K562 (cell line): ENCODE measurements around the gene ABRAXAS1. TPM values are rescaled to one million over a fixed set of nuclear protein-coding genes. Genes with fewer than 3 reads are reported as not detected.

Experiments
- BACH1 ChIP-seq: fragments of 200-800 bp; sonication (Bioruptor generic); IDR thresholded peaks from 2 replicates; pipeline ENCODE4 v1.6.1; 2016; ENCODE audit warnings: missing genetic modification characterization, missing compliant biosample characterization
- BRD4 ChIP-seq: fragments of 200-600 bp; sonication (generic); IDR thresholded peaks from 2 replicates; pipeline ENCODE4 v1.6.1; 2017; ENCODE audit warnings: inconsistent platforms
- CEBPG ChIP-seq, 3 experiments: fragments of 200-800 bp in 1 of 3; sonication (Bioruptor generic) in 1 of 3; sonication (generic) in 1 of 3; formaldehyde crosslinking in 1 of 3; IDR thresholded peaks in 2 of 3; conservative IDR thresholded peaks in 1 of 3; 2 replicates each; pipeline versions ENCODE4 v1.6.1 to v1.8.0; 2016 to 2022; ENCODE audit warnings: missing compliant biosample characterization in 2 of 3, missing genetic modification characterization in 2 of 3, mild to moderate bottlenecking in 1 of 3, missing genetic modification reagents in 1 of 3
- COPS2 ChIP-seq: fragments of 450-650 bp; conservative IDR thresholded peaks from 2 replicates; pipeline ENCODE4 v1.6.1; 2016; ENCODE audit warnings: mild to moderate bottlenecking, moderate library complexity
- CREB1 ChIP-seq, 2 experiments: sonication (generic) in 1 of 2; formaldehyde crosslinking in 1 of 2; IDR thresholded peaks; 2 replicates each; pipeline versions ENCODE4 v1.6.1 to v1.8.0; 2012 to 2022; ENCODE audit warnings: inconsistent platforms in 1 of 2, mild to moderate bottlenecking in 1 of 2, missing genetic modification reagents in 1 of 2, moderate library complexity in 1 of 2
- E2F8 ChIP-seq: fragments of 450-650 bp; IDR thresholded peaks from 2 replicates; pipeline ENCODE4 v1.7.1; 2018; ENCODE audit warnings: mild to moderate bottlenecking, low read depth; ENCODE audit not compliant: partially characterized antibody
- GATAD2B ChIP-seq: fragments of 450-650 bp; IDR thresholded peaks from 2 replicates; pipeline ENCODE4 v1.6.1; 2017; ENCODE audit warnings: mild to moderate bottlenecking, borderline replicate concordance
- HDAC2 ChIP-seq: fragments of 450-650 bp; IDR thresholded peaks from 2 replicates; pipeline ENCODE4 v1.6.1; 2016; ENCODE audit warnings: mild to moderate bottlenecking
- KAT7 ChIP-seq: sonication (generic); formaldehyde crosslinking; IDR thresholded peaks from 2 replicates; pipeline ENCODE4 v1.8.0; 2022; ENCODE audit warnings: missing genetic modification reagents, mild to moderate bottlenecking, borderline replicate concordance
- MAFK ChIP-seq: IDR thresholded peaks from 2 replicates; pipeline ENCODE4 v1.6.1; 2011; ENCODE audit warnings: low read length, improper control_type of control experiment
- MXI1 ChIP-seq: IDR thresholded peaks from 2 replicates; pipeline ENCODE4 v1.6.1; 2011; ENCODE audit warnings: low read depth, mild to moderate bottlenecking, improper control_type of control experiment, low read length
- NFYB ChIP-seq: IDR thresholded peaks from 2 replicates; pipeline ENCODE4 v1.6.1; 2011; ENCODE audit warnings: mild to moderate bottlenecking, moderate library complexity; ENCODE audit not compliant: insufficient read length; ENCODE audit errors: extremely low read depth
- PHF20 ChIP-seq: fragments of 450-650 bp; IDR thresholded peaks from 2 replicates; pipeline ENCODE4 v1.6.1; 2018; ENCODE audit not compliant: partially characterized antibody
- RBM25 ChIP-seq: fragments of 200-400 bp; formaldehyde crosslinking; IDR thresholded peaks from 2 replicates; pipeline ENCODE4 v1.6.1; 2018; ENCODE audit warnings: low read length, low read depth, moderate library complexity; ENCODE audit not compliant: severe bottlenecking
- SIN3B ChIP-seq: fragments of 450-650 bp; IDR thresholded peaks from 2 replicates; pipeline ENCODE4 v1.6.1; 2017; ENCODE audit warnings: low read depth, mild to moderate bottlenecking, moderate library complexity
- SMC3 ChIP-seq: conservative IDR thresholded peaks from 2 replicates; pipeline ENCODE4 v1.6.1; 2011; ENCODE audit warnings: low read depth, low read length, improper control_type of control experiment; ENCODE audit not compliant: insufficient read depth
- SP1 ChIP-seq: sonication (generic); formaldehyde crosslinking; IDR thresholded peaks from 2 replicates; pipeline ENCODE4 v1.8.1; 2022; ENCODE audit warnings: mild to moderate bottlenecking, missing genetic modification reagents
- TBL1XR1 ChIP-seq, 2 experiments: IDR thresholded peaks; 2 replicates each; pipeline ENCODE4 v1.6.1; 2012; ENCODE audit warnings: improper control_type of control experiment in 2 of 2, low read length in 2 of 2, mild to moderate bottlenecking in 1 of 2
- TCF3 ChIP-seq: sonication (generic); formaldehyde crosslinking; IDR thresholded peaks from 2 replicates; pipeline ENCODE4 v1.4.0; 2020; ENCODE audit warnings: mild to moderate bottlenecking, missing genetic modification reagents
- ZBTB12 ChIP-seq: fragments of 250-450 bp; sonication (Bioruptor Pico); IDR thresholded peaks from 2 replicates; pipeline ENCODE4 v1.4.0; 2020
- ZBTB2 ChIP-seq: fragments of 450-650 bp; IDR thresholded peaks from 2 replicates; pipeline ENCODE4 v1.6.1; 2016; ENCODE audit warnings: antibody characterized with exemption
- ZBTB43 ChIP-seq: sonication (generic); formaldehyde crosslinking; IDR thresholded peaks from 2 replicates; pipeline ENCODE4 v1.8.0; 2023; ENCODE audit warnings: mild to moderate bottlenecking, missing genetic modification reagents
- ZFPM2 ChIP-seq: fragments of 250-450 bp; sonication (Bioruptor Pico); IDR thresholded peaks from 2 replicates; pipeline ENCODE4 v1.5.1; 2022; ENCODE audit warnings: mild to moderate bottlenecking
- ZNF583 ChIP-seq: fragments of 250-450 bp; sonication (Bioruptor Pico); IDR thresholded peaks from 2 replicates; pipeline ENCODE4 v1.4.0; 2020
- polyA plus RNA-seq, 8 experiments: library from polyadenylated mRNA; depleted of rRNA in 4 of 8; stranded (reverse) in 5 of 8; unstranded in 3 of 8; fragments of >200 nt; fragmentation: Nextera tagmentation in 2 of 8; fragmentation: Illumina TruSeq in 1 of 8; extraction: Ambion mirVana in 2 of 8; extraction: Trizol in 1 of 8; gene quantifications; 2 replicates each; pipeline versions ENCODE4 v1.2.1 to v1.2.3, GENCODE V29; 2011 to 2014; ENCODE audit warnings: inconsistent platforms in 1 of 8, missing spikeins in 1 of 8
- total RNA-seq, 7 experiments: library from RNA; depleted of rRNA in 6 of 7; stranded (reverse); fragments of >200 nt in 6 of 7; fragmentation: Illumina TruSeq in 2 of 7; extraction: Trizol in 2 of 7; gene quantifications; 2 replicates each; pipeline versions ENCODE4 v1.2.1 to v1.2.3, GENCODE V29; 2011 to 2021; ENCODE audit warnings: low replicate concordance in 1 of 7

The ABRAXAS1 gene
- total and polyA plus RNA-seq, 9 of the 15 experiments (the other 6 are each of a cell fraction or from before 2014, with no cell fraction given) = 10.8 to 48.3 (median 22.1) TPM

- TF ChIP-seq CEBPG (CRISPR knock-in tag; IDR thresholded peaks at IDR 0.05) (no peak), CEBPG (tag; conservative IDR thresholded peaks at IDR 0.05 in 1 of 2, IDR thresholded peaks at IDR 0.05 in 1 of 2) (no peak), GATAD2B (no peak), HDAC2 (0 out of 2 replicates have a peak, but pooled peaks have one; percentile 5), CREB1 (IDR thresholded peaks at IDR 0.05) (no peak), CREB1 (CRISPR knock-in tag; IDR thresholded peaks at IDR 0.05) (no peak), ZNF583 (no peak), E2F8 (peak; percentile 12), ZFPM2 (CRISPR knock-in tag) (no peak), SIN3B (no peak), KAT7 (no peak), PHF20 (no peak), ZBTB2 (no peak), SMC3 (no peak), BRD4 (0 out of 2 replicates have a peak, but pooled peaks have one; percentile 0), NFYB (no peak), SP1 (CRISPR knock-in tag) (peak; percentile 11; the same call in 1 of the 2 replicates), TBL1XR1 (IDR thresholded peaks at IDR 0.05; ENCODE audit: low read length in 2 of 2) (no peak), MAFK (no peak), BACH1 (tag) (0 out of 2 replicates have a peak, but pooled peaks have one; percentile 3), COPS2 (no peak), ZBTB12 (no peak), RBM25 (peak; percentile 3), MXI1 (0 out of 2 replicates have a peak, but pooled peaks have one; percentile 0), TCF3 (CRISPR knock-in tag) (no peak), ZBTB43 (CRISPR knock-in tag) (no peak)
These were observed 28.8 kb downstream of the ABRAXAS1 start (continued) for GRCh38 chr4:83456184-83456501.
